ENCODE data around the gene APOL4.
"Not testable (repeated sequence)": the region's sequence is repeated elsewhere in the genome, so short reads cannot be mapped to it uniquely, and the experiment has no call there.

The APOL4 gene

GRCh38 chr22:36201630-36202319 lies at the start of gene APOL4:
TSS of gene APOL4 (minus strand) at chr22:36201809. CDS start at chr22:36201734, 75 bp downstream.
- TF ChIP-seq, protein P1, sequence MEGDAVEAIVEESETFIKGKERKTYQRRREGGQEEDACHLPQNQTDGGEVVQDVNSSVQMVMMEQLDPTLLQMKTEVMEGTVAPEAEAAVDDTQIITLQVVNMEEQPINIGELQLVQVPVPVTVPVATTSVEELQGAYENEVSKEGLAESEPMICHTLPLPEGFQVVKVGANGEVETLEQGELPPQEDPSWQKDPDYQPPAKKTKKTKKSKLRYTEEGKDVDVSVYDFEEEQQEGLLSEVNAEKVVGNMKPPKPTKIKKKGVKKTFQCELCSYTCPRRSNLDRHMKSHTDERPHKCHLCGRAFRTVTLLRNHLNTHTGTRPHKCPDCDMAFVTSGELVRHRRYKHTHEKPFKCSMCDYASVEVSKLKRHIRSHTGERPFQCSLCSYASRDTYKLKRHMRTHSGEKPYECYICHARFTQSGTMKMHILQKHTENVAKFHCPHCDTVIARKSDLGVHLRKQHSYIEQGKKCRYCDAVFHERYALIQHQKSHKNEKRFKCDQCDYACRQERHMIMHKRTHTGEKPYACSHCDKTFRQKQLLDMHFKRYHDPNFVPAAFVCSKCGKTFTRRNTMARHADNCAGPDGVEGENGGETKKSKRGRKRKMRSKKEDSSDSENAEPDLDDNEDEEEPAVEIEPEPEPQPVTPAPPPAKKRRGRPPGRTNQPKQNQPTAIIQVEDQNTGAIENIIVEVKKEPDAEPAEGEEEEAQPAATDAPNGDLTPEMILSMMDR (IDR thresholded peaks at IDR 0.05; ENCODE audit: low read depth, low read length): no peak
- no peak for DNase-seq (ENCODE audit: extremely low read depth, low read depth)

GRCh38 chr22:36250292-36250960 lies 48.8 kb upstream of the APOL4 start:
- DNase-seq (ENCODE audit: extremely low read depth, low read depth): not testable (repeated sequence)

GRCh38 chr22:36249160-36249559 lies 47.6 kb upstream of the APOL4 start:
- no peak for DNase-seq (ENCODE audit: extremely low read depth, low read depth)
- TF ChIP-seq, protein P1 (IDR thresholded peaks at IDR 0.05; ENCODE audit: low read depth, low read length): no peak

DNA sequence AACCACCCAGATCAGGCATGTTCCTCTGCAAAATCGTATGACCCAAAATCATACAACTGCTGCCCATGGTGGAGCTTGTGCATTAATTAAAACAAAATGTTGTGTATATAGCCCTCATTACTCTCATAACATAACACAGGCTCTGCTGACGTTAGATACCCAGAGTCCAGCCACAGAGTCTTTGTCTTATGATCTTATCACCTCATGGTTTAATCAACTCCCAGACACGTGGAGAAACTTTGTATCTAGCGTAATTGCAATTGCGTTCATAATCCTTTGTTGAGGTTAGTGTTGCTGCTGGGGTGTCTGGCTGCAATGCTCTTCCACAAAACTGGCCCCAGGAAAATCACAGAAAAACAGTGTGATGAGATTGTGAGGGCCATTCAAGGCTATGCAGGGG lies 46.3 kb upstream of the APOL4 start:
- no peak for DNase-seq (ENCODE audit: extremely low read depth, low read depth)
- TF ChIP-seq, protein P1 (IDR thresholded peaks at IDR 0.05; ENCODE audit: low read depth, low read length): no peak

- DNase-seq (ENCODE audit: extremely low read depth, low read depth): no peak
- TF ChIP-seq, protein P1 (IDR thresholded peaks at IDR 0.05; ENCODE audit: low read depth, low read length): no peak
These were observed 45.1 kb upstream of the APOL4 start for GRCh38 chr22:36246718-36247117.

- no peak for DNase-seq (ENCODE audit: extremely low read depth, low read depth)
- TF ChIP-seq, protein P1 (IDR thresholded peaks at IDR 0.05; ENCODE audit: low read depth, low read length): no peak
These were observed 44.3 kb upstream of the APOL4 start for GRCh38 chr22:36245805-36246356.

DNA sequence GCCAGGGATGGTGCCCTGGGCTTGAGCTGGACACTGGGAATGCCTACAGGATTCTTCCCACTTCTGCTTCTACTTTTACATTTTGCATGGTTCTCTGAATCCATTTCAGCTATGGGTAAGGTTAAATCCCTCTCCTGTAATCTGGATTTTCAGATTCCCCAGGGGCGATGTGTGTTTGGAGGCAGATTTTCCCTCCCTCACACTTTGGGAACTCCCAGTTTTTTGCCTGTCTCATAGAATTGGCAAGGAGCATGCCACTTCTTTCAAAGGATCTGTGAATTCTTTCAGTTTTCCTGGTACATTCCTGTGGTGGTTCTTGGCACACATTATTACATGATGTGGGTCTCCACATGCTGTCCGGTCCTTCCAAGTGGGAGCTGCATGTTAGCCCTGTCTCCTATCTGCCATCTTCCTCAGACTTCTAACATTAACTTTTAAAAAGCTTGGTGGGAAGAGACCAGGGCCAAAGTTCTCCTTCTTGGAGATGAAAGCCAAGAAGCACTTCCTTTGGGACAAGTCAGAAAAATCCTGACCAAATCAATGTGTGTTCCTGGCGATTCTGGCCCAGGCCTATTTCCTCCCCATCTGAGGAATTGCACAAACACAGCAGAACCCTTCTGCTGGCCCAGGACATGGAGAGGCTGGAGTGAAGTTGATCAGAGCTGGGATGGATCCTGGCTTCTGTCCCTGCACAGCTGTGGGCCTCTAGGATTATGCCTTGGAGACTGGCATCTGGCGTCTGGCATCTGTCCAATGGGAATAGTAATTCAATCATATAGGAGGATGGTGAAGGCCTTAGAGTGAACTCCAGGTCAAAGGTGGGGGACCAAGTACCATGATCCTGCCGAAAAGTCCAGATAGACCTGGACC lies 43.1 kb upstream of the APOL4 start:
- TF ChIP-seq, protein P1 (IDR thresholded peaks at IDR 0.05; ENCODE audit: low read depth, low read length): no peak
- no peak for DNase-seq (ENCODE audit: extremely low read depth, low read depth)
